Measurements from ENCODE around the gene DNAJC18.
A peak's percentile ranks its signal among the peaks of the same experiment; 100 is the strongest.

The DNAJC18 gene

DNA sequence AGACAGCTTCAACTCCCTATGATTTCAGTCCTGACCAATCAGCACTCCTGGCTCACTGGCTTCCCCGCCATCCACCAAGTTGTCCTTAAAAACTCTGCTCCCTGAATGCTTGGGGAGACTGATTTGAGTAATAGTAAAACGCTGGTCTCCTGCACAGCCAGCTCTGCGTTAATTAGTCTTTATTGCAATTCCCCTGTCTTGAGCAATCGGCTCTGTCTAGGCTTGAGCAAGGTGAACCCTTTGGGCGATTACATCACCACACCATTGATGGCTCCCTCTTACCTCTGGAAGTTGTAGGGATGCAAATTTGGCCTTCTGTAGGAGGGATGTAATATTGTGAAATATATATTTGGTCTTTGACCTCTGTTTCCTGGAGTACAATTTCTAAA lies 53.3 kb downstream of the DNAJC18 start:
- DNase-seq = no peak

DNA sequence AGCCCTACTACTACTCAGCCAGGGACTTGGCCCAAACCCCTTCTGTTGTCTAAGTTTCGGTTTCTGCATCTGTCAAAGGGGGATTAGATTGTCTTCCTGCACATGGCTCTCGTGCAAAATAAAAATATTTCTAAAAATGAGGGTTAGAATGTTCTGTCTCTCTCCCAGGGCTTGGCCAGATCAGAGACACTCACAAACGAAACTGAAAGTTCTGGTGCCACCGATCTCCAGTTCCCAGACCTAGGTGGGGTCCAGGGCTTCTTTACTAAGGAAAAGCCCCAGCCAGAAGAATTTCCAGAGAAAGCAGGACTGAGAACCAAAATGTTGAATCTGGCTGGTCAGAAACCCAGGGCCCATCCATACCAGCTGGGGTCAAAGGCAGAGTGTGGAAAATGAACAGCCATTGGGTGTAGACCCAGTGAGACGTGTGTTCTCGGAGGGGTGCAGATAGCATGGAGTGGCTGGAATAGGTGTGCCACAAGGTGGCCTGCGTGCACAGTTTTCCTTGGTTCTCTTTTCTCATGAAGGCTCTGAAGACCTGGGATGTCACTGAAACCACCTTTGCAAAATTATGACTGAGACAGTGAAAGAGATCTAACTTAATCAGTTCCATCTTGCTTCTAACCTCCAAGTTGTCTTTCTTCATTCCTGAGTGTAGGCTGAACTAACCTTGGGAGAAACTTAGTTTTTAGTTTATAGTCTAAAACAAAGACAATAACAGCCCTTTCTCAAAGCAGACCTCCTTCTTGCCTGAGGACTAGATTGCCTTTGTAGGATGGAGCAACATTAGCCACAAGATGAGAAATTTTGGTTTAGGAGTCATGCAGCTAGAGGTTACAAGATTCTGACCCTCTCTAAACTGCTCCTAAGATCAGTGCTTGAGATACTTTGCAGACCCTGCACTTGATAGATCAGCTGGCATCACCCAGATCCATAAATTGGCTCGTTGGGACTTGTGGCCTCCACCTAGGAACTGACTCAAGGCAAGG lies 54.0 kb downstream of the DNAJC18 start:
- no peak for DNase-seq

DNA sequence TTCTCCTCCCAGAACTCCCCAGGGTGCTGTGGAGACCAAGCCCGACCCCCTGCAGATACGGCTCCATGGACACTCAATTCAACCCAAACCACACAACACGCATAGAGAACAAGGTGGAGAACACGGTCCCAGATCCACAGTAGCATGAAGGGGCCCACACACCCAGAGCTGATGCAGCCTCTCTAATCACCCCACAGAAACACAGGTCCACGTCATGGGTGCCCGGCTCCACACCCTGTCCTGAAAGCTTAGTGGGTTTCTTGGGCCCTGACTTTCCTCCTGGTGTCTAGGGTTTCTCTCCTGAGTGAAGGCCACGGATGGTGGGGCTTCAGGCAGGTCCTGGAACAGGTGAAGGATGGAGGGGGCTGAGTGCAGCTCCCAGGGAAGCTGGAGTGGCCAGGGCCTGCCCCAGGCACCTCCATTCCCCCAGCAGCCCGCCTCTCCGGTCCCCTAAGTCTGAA lies 54.7 kb downstream of the DNAJC18 start:
- DNase-seq = no peak

DNA sequence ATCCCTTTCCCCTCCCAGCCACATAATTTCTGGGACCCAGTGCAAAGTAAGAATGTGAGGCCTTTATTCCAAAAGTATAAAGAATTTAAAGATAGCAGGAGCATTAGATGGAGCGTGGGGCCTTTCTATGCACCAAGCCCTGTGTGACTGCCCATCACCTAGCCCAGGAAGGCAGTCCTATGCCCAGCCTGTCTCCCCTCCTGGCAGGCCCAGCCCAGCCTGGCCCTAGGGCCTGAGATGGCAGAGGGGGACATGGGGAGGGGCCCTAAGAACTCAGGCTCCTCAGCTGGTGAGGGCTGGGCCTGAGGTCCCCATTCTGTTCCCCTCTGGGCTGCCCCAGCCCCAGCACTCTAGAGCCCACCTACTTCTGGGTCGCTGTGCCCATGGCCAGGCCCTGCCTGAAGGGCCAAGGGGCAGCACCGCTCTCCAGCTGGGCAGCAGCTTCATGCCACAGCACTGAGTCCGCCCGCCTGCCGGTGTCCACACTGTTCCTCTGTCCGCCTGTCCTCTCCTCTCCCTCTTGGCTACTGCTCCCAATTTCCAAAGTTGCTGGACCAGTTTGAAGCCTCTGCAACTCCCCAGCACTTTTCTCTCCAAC lies 55.2 kb downstream of the DNAJC18 start:
- no peak for DNase-seq

DNA sequence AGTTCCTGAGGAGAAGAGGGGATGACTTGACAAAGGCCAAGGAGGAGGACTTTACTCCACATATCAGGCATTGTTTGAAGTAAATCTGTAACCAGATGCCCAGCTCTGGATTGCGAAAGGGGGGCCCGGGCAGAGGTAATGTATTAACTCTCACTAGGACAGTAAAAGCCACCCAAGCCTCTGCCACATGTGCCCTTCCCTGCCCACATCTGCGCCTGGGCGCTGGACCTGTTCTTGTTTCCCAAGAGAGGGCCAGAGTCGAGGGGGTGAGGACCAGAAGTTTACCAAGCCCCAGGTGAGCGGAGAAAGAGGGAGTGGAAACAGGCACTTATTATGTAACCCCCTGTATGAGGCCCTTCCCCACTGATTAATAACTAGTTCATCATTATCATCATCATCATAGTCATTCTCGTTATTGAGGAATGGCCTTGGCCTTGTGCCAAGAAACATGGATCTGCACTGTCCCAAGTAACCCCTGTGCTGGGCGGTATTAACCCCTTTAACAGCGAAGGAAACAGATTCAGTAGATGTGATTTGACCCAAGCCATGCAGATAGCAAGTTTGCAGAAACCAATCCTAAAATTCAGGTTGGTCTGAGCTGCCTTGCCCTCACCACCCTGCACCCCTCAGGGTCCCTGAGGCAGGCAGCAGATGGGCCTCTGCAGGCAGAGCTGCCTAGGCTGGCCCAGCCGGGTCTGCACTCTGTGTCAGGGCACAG lies 55.9 kb downstream of the DNAJC18 start, which contains the start of gene SLC23A1:
Gene SLC23A1, minus strand, starts transcription at position 23 of the 718 bp plus-strand sequence. CDS start 44 bp downstream, outside the sequence.
- DNase-seq = no peak

DNA sequence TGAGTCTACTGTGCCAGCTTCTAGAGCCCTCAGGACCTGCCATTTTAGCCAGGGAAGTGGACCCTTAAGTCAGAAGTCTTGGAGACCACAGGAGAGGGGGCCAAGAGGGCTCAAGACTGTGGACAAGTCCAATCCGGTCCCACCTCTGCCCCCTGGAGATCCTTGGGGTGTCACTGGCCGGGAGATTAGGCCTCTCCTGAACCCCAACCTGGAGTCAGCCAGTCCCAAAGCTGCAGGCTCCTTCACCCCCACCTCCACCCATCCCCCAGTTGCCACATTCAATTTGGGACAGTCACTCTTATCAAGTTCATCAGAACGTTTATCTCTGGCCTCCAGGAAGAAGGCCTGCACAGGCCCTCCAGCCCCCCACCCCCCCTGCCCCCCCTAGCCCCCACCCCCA lies 56.5 kb downstream of the DNAJC18 start:
- no peak for DNase-seq

DNA sequence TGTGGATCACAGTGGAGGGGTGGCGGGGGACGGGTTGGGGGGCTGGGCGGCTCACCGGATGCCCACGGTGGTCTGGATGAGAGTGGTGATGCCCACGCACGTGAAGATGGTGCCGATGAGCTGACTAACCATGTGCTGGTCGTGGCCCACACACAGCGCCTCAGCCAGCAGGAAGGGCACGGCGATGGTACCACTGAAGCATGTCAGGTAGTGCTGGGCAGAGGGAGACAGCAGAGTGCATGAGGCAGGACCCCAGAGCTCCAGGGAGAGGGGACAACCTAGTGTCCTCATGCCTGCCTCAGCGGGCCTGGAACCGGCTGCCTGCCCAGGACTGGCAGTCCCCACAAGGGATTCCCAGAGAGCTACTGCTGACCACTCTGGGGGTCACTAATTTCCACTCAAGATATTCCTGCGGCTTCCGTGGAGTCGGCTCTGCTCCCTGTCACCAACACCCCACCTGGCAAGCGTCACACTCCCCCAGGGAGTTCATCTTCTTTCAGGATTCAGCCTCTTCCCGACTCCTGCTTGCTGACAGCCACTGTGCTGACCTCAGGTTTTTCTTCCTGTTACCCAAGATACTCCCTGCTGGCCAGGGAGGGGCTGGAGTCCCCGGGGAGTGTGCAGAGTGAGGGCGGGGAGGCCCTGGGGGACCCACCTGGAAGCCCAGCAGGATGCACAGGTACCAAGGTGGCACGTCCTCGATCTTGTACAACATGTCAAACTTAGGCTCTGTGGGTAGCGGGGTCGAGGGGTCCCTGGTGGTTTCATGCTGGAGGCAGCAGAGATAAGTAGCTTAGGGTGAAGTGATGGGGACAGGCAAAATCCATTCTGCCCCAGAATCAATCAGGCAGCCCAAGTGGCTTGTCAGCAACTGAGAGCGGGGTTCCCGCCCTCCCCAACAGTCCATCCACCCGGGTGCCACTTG lies 57.2 kb downstream of the DNAJC18 start:
- DNase-seq = no peak

DNA sequence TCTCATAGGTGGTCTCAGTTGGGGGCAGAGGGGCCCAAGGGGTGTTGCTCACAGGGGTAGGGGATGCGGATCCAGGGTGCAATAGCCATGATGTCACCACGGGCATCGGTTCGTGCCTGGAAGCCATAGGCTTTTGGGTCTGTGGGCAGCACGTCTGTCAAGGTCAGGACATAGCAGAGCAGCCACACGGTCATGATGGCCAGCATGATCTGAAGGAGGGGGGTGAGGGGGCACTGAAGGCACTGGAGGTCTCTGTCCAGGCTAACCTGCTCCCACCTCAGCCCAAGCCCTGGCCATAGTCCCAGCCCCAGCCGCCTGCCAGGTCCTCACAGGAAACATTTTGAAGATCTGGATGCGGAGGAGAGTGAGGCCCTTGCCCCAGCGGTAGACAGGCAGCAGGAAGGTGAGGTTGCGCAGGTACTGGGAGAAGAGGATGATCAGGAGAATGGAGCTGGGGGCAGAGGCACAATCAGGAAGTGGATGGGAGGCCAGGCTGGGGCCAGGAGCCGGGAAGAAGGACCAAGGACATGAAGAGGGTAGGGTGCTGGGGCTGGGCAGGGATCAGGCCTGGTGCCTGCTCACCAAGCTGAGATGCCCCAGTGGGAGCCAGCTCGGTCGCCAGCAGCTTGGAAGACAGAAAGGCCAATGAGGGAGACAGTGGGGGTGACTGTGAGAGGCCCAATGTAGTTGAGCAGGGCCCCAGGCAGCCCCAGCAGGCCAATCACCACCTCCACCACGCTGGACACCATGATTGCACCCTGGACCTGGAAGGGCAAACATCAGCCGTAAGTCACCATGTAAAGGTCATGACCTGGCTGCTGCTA lies 59.5 kb downstream of the DNAJC18 start:
- DNase-seq = no peak

DNA sequence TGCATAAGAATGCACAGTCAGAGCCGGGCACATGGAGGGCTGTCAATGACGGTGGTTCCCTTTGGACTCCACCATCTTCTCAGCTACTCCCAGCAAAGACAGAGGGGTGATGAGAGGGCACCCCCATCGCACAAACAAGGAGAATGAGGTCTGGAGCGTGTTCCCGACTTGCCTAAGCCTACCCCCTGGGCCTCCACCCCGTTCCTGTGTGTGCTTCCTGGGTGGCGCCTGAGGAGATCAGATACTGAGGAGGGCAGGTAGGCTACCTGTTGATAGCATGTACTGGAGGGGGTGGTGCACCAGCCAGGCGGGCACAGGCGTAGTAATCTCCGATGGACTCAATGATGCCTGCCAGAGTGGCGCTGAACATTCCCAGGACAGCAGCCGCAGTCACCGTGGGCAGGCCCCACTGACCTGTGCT lies 60.4 kb downstream of the DNAJC18 start:
- no peak for DNase-seq

DNA sequence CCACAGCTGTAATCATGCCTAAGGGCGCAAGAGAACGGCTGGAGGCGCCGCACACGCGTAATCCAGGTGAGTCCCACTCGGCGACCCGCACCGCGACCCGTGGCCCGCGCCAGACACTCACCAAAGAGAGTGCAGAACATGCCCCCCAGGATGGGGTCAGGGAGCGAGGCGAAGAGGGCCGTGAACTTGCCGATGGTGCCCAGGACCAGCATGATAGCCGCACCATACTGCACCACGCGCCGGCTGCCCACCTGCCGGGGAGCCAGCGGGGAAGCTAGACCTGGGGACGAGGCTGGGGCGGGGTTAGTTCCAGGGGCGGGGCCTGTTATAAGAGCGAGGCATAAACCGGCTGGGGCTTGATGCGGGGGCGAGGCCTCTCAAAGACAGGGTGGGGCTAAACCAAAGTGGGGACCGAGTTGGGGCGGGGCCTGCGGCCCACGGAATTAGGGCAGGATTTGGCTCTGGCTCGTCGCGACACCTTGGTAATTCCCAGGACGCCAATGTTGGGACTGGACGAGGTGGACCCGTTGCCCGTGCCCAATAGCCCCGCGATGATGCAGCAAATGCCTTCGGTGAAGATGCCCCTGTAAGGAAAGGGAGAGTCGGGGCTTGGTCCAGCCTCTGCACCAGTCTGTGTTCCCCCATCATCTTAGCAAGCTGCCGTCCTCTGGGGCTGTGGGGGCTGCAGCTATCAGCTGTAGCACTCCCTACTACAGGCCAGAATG lies 61.1 kb downstream of the DNAJC18 start:
- DNase-seq = no peak

DNA sequence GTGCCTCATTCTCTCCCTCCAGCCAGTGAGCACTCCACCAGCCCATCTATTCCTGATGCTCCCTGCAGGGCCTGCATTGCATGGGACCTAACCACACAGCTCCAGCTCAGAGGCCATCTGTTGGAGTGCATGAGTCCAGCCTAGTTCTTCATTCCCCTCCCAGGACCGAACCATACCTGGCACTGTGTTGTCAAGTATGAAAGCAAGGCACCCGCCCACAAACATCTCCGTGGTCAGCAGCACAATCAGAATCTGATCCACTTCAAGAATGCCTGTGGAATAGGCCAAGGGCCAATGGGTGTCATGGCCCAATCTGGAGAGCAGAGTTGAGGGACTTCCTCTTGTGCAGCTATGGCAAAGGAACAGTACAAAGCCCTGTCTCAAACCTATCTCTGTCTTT lies 62.1 kb downstream of the DNAJC18 start:
- DNase-seq = no peak

DNA sequence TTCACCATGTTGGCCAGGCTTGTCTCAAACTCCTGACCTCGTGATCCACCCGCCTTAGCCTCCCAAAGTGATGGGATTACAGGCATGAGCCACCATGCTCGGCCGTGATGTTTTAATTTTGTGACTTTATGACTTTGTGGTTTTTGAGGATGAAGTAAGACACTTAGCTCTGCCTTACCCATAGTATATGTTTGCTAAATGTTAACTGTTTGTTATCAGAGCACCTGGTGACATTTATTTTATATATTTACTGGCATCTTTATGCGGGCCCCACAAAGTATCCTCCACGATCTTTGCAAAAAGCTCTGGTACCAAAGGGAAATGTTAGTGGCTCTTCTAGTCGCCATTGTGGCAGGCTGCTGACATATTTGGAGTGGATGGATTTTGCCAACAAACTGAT lies 63.0 kb downstream of the DNAJC18 start:
- no peak for DNase-seq

DNA sequence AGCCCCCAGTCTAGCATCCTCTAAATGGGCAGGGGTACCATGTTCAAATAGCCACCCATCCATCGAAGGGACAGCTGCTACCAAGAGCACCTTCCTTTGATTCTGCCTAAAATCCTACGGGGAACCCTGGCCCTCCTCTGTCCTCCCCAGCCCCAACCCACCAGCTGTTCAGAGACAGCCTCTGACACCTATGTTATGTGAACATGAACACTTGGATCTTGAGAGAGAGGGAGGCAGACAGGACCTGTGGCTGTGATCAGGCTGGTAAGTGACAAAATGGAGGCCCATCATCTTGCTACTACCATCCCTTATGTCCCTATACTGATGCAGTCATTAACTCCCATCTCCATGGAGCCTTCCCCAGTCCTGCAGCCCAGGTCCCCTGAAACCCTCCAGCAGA lies 64.4 kb downstream of the DNAJC18 start:
- DNase-seq = no peak

DNA sequence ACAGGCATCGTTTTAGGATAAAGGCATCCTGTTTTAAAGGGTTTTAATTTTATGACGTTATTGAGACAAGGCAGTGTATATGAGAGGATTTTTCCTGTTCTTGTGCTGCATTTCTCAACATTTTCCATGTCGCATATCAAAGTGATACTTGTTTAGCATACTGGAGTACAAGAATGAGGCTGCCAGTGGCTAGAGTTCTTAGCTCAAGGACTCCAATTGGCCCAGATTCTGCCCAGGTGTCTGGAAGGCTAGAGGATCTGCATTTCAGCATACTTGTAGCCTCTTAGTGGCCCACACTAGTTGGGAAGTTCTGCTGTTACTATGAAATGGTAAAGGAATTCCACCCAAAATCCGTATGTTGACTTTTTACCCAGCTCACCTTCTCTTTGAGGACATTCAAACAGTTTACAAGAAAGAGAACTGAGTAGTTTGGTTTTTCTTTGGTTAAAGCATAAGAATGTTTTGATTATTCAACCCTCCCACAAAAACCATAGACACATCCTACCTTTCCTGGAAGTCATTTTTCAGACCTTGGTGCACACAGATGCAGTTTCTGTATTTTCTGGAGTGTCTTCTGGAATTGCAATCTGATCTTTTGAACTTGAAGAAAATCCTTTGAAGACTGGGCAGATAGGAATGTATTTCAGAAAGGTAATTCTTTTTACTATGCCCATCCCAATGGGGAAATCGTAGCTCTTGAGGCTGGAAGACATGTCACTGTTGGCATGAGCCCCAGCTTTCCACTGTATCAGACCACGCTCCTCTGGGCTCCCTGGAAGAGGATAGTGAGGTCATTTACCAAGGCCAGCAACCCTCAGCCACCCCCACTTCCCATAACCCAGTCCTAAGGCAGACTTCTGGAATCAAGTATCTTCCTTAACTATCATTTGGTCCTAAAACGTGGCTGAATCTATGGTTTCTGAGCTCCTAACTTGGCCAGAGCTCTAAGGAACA lies 67.6 kb downstream of the DNAJC18 start:
- DNase-seq = no peak

DNA sequence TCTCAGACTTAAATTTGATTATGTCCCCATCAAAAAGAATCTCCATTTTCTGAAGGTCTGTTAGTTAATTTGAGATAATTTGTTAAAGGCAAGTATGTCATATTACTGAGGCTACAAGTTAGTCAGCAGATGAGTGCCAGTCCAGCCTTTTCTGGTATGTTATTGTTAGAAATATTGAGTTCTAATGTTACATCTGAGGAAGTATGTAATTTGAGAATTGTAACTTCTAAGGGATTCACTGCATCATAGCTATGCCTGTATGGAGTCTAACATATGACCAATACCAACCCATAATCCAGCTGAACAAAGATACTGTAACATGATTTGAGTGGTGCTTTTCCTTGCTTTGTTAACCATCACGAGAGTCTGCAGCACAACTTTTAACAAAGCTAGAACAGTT lies 70.1 kb downstream of the DNAJC18 start:
- DNase-seq = no peak

DNA sequence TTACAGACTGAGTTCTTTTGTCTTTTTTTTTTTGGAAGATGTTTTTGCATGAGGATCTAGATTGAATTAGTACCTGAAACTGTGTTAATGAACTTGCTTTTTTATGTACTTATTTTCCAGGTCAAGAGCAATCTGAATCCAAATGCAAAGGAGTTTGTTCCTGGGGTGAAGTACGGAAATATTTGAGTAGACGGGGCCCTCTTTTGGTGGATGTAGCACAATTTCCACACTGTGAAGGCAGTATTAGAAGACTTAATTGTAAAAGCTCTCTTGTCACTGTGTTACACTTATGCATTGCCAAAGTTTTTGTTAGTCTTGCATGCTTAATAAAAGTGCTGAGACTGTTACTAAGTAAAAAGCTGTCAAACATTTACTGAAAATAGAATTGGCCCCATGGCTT lies 70.7 kb downstream of the DNAJC18 start:
- no peak for DNase-seq

DNA sequence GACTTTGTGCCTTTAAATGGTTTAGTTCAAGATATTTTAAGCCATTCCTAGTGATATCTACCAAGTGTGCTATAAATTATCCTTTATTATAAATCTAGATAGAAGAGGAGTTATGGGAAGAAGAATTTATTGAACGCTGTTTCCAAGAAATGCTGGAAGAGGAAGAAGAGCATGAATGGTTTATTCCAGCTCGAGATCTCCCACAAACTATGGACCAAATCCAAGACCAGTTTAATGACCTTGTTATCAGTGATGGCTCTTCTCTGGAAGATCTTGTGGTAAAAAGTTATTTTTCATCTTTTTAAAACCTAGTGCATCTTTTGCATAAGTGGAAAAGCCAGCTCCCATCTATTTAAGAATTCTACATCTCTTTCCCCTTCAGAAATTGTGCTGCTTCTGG lies 74.9 kb downstream of the DNAJC18 start:
- no peak for DNase-seq

DNA sequence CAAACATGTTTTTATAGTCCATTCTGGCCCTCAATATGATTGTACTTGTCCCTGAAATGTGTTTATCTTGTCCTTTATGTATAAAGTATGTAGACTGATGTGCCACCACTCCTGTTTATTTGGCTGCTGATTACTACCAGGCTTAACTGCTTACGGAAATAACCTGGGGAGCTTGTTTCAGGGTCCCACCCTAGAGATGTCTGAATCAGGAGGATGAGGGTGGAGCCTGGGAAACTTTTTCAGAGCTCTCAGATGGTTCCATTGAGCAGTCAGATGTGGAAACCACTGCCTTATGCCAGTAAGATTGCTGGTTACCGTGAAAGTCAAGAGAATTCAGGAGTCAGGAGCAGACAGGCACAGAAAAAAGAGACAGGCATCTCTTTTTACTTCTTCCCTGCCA lies 75.4 kb downstream of the DNAJC18 start:
- DNase-seq = no peak

DNA sequence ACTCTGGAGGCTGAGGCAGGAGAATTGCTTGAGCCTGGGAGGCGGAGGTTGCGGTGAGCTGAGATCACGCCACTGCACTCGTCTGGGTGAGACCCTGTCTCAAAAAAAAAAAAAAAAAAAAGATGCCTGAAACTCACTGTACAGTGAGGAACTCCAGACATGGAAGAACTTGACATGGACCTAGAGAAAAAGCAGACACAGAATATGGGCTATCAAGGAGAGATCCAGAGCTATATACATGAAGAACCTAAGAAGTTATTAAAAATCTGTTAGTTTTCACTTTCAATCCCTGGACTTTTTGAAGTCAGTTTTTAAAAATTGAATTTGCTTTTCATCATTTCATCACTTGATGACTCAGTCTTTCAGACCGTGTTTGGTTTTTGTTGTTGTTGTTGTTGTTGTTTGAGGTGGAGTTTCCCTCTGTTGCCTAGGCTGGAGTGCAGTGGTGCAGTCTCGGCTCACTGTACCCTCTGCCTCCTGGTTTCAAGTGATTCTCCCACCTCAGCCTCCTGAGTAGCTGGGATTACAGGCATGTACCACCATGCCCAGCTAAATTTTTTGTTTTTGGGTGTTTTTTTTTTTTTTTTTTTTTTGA lies 77.4 kb downstream of the DNAJC18 start:
- peak; percentile 15 for DNase-seq
